Right ventricle myocardium inferior (tissue), 1 donor: ENCODE results near the gene SETD2. TPM values are rescaled to one million over a fixed set of nuclear protein-coding genes. Genes with fewer than 3 reads are reported as not detected.
"Not testable (repeated sequence)": the region's sequence is repeated elsewhere in the genome, so short reads cannot be mapped to it uniquely, and the experiment has no call there.

Experiments used
- ATAC-seq: fragments of 200-7000 bp; cut with Tn5 transposase; one replicate; pipeline ENCODE4 v1.9.1; 2020; ENCODE audit warnings: mild to moderate bottlenecking, moderate library complexity
- DNase-seq: peaks from one replicate; pipeline ENCODE4 v3.0.0; 2021; ENCODE audit errors: missing footprints
- intact Hi-C: fragments of 100-400 bp; cut with DNase I; formaldehyde crosslinking; loops from one replicate; pipeline ENCODE4 v1.11.0; 2022
- long read RNA-seq: library from polyadenylated mRNA; unstranded; transcript quantifications from one replicate; pipeline ENCODE4 v2.0.0, GENCODE V29; 2021
- total RNA-seq: library from RNA; stranded (reverse); fragmentation: NEBNext Ultra II Directional; extraction: Animal tissue kit (Norgen Biotek cat#: 25700); gene quantifications from one replicate; pipeline ENCODE4 v1.2.1, GENCODE V29; 2021
- donor health status: DM: no; HTN: yes; CAD: no; lungs with severe emphysema.

The SETD2 gene, protein sequence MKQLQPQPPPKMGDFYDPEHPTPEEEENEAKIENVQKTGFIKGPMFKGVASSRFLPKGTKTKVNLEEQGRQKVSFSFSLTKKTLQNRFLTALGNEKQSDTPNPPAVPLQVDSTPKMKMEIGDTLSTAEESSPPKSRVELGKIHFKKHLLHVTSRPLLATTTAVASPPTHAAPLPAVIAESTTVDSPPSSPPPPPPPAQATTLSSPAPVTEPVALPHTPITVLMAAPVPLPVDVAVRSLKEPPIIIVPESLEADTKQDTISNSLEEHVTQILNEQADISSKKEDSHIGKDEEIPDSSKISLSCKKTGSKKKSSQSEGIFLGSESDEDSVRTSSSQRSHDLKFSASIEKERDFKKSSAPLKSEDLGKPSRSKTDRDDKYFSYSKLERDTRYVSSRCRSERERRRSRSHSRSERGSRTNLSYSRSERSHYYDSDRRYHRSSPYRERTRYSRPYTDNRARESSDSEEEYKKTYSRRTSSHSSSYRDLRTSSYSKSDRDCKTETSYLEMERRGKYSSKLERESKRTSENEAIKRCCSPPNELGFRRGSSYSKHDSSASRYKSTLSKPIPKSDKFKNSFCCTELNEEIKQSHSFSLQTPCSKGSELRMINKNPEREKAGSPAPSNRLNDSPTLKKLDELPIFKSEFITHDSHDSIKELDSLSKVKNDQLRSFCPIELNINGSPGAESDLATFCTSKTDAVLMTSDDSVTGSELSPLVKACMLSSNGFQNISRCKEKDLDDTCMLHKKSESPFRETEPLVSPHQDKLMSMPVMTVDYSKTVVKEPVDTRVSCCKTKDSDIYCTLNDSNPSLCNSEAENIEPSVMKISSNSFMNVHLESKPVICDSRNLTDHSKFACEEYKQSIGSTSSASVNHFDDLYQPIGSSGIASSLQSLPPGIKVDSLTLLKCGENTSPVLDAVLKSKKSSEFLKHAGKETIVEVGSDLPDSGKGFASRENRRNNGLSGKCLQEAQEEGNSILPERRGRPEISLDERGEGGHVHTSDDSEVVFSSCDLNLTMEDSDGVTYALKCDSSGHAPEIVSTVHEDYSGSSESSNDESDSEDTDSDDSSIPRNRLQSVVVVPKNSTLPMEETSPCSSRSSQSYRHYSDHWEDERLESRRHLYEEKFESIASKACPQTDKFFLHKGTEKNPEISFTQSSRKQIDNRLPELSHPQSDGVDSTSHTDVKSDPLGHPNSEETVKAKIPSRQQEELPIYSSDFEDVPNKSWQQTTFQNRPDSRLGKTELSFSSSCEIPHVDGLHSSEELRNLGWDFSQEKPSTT (N-terminal part only)
- 26.7 TPM for total RNA-seq
- long read RNA-seq, partial matches to known transcripts: 3 of 5 reads
- long read RNA-seq, other reads (novel, unspliced or antisense): 2 of 5 reads

DNA sequence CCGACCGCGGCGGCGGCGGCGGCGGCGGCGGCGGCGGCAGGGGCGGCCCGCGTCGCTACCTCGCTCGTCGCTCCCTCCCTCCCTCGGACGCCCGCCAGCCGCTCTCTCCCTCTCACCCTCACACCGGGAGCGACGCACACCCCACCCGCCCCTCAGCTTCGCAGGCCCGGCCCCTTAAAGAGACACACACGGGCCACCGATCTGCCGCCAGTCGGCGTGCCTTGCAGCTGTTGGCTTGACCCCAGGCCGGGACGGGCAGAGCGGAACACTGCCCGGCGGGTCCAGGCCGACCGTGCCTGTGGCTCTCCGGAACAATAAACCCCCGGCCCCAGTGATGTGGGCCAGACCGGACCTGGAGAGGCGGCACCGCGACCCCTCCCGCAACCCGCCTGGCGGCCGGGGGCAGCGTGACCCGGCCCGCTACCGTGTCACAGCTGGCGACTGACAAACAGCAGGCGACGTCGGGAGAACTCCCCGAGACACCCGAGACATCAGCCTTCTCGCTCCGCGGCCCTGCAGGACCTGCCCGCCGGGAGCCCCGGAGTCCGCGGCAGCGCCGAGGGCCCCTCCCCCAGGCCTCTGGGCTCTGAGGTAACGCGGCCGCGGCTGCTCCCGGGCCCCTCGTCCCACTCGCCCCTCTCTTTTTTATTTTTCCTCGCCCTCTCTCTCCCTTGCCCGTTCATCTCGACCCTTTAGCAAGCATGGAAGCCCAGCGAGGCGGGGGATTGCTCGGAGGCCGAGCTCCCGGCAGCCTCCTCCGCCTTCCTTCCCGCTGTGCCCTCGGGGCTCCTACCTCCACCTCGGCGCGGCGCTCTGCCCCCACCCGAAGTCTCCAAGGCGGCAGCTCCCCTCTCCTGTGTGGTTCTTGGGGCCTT lies at the start of gene SETD2:
TSS of gene SETD2 (minus strand) at position 107 of the 875 bp plus-strand sequence. CDS start 189 bp downstream, outside the sequence.
- peak; percentile 98 for ATAC-seq
- intact Hi-C loops: loop anchor here (10.0 kb wide), 1 partner anchor 121 kb away; the partner anchor contains the start of genes KIF9 and KLHL18
- DNase-seq: peak; percentile 97

DNA sequence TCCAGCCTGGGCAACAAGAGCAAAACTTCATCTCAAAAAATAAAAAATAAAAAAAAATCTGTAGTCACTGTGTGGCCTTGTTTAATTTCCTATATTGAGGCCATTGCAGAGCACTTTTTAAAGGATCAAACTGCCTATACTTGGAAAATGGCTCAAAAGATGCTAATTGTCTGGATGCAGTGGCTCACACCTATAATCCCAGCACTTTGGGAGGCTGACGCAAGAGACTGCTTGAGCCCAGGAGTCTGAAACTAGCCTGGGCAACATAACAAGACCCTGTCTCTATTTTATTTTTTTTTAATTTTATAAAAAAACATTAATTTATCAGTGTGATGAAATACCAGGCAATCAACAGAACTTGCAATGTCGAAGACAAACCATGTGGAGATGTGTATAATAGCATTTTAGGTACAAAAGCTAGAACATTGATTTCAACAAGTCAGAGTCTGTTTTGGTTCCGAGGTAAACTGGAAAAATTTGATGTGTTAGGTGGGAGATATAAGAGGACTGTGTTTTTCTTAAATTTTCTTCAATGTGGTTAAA lies 47.0 kb upstream of the SETD2 start:
- ATAC-seq (no peak), DNase-seq (no peak)
- intact Hi-C loops: no loop called here

DNA sequence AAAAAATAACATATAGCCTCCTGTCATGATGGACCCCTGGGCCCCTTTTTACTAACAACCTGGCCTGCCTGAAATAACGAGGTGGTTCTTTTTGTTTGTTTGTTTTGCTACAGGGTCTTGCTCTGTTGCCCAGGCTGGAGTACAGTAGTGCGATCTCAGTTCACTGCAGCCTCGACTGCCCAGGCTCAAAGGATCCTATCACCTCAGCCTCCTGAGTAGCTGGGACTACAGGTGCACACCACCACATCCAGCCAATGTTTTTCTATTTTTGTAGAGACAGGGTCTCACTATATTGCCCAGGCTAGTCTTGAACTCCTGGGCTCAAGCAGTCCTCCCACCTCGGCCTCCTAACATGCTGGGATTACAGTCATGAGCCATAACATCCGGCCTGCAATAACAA lies 42.1 kb upstream of the SETD2 start:
- ATAC-seq, intact Hi-C loops, DNase-seq: not testable (repeated sequence)

GRCh38 chr3:47204875-47205274 lies 41.0 kb upstream of the SETD2 start:
- DNase-seq (no peak), ATAC-seq (no peak)
- intact Hi-C loops: no loop called here

- DNase-seq (no peak), ATAC-seq (no peak)
- intact Hi-C loops: no loop called here
Measured at GRCh38 chr3:47202542-47202941, 38.6 kb upstream of the SETD2 start.

DNA sequence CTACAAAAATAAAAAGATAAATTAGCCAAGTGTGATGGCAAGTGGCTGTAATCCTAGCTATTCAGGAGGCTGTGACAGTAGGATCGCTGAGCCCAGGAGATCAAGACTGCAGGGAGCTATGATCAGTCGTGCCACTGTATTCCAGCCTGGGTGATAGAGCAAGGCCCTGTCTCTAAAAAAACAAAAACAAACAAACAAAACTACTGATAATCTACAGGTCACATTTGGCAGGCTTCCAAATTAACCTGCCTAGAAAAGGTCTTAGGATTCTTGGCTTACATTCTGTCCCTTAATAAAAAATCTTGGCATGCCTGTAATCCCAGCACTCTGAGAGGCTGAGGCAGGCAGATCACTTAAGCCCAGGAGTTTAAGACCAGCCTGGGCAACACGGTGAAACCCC lies 33.4 kb upstream of the SETD2 start:
- intact Hi-C loops: no loop called here
- ATAC-seq (no peak), DNase-seq (no peak)

DNA sequence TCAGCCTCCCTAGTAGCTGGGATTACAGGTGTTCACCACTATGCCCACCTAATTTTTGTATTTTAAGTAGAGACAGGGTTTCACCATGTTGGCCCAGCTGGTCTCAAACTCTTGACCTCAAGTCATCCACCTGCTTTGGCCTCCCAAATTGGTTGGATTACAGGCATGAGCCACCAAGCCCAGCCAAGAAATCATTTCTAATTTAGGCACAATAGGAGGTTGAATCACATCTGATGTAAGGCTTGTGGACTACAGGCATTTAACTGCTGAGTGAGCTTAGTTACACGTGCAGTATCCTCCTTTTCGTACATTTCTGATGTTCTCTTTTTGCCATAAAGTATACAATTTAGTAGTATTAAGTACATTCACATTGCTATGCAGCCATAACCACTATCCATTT lies 31.1 kb upstream of the SETD2 start:
- intact Hi-C loops: no loop called here
- ATAC-seq (no peak), DNase-seq (no peak)

DNA sequence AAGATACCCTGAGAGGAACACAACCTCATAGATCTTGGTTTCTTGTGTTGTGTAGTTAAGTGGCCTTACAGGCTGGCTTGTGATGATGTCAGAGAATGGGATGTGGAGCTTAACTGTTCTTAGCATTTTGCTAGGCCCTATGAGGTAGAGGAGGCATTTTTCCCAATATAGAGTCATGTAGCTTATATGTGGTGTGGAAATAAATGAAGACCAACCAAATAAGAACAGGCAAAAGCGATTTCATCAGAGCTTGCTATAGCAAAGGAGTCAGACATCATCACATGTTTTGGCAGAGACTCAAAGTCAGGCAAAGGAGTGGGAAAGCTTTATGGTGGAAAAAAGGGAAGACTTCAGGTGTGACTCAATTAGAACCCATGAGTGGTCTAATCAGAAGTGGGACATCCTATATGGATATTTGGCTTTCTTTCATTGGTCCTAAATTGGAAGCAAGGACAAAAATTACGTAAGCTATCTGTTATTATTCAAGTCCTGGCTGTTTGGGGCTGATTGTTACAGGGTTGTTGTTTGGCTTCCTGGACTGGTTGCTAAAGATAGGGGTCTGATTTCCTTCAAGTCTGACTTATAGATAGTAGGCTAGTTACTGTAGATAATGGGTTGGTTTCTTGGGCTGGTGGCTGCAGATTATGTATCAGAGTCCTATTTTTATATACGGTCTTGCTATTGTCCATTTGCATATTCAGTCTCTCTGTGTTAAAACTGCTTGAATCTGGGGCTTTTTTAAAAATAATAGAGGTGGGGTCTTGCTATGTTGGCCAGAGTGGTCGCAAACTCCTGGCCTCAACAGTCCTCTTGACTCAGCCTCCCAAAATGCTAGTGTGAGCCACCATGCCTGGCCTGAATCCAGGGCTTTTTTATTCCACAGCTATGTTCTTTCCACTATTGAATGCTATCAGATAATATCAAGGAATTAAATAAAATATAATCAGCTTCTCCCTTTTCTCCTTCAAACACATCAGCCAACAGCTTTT lies 30.3 kb upstream of the SETD2 start:
- no peak for DNase-seq
- ATAC-seq: no peak
- intact Hi-C loops: no loop called here

- intact Hi-C loops: no loop called here
- ATAC-seq: no peak
- no peak for DNase-seq
Measured at GRCh38 chr3:47186285-47186684, 22.4 kb upstream of the SETD2 start.

- ATAC-seq, DNase-seq, intact Hi-C loops: not testable (repeated sequence)
Measured at GRCh38 chr3:47181685-47182084, 17.8 kb upstream of the SETD2 start.

DNA sequence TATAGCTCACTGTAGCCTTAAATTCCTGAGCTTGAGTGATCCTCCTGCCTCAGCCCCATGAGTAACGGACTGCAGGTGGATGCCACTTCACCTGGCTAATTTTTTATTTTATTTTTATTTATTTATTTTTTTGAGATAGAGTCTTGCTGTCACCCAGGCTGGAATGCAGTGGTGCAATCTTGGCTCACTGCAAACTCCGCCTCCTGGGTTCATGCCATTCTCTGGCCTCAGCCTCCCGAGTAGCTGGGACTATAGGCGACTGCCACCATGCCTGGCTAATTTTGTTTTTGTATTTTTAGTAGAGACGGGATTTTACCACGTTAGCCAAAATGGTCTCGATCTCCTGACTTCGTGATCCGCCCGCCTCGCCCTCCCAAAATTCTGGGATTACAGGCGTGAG lies 16.1 kb upstream of the SETD2 start:
- intact Hi-C loops, DNase-seq, ATAC-seq: not testable (repeated sequence)

DNA sequence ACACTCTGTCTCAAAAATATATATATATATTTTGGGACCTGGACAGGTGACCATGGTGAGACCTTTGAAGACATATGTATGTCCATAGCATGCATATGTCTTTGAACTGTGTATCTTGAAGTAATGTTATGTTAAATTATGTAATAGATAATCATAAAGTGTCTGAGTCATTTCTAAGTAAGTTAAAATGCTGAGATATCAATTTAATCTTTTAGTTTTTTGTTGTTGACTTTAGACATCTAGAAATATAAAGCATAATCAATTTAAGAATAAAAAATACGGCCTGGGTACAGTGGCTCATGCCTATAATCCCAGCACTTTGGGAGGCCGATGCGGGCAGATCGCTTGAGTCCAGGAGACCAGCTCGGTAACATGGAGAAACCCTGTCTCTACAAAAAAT lies 12.7 kb upstream of the SETD2 start:
- ATAC-seq: no peak
- no peak for DNase-seq
- intact Hi-C loops: no loop called here

GRCh38 chr3:47163169-47164006 lies 525 bp downstream of the SETD2 start:
- intact Hi-C loops: loop anchor here (10.0 kb wide), 1 partner anchor 121 kb away; the partner anchor contains the start of genes KIF9 and KLHL18
- ATAC-seq: peak; percentile 30
- peak; percentile 78 for DNase-seq

GRCh38 chr3:47162697-47163168 lies 1.2 kb downstream of the SETD2 start:
- ATAC-seq (no peak), DNase-seq (no peak)
- intact Hi-C loops: loop anchor here (10.0 kb wide), 1 partner anchor 122 kb away; the partner anchor contains the start of genes KIF9 and KLHL18

- ATAC-seq: no peak
- DNase-seq: no peak
- intact Hi-C loops: loop anchor here (10.0 kb wide), 1 partner anchor 123 kb away; the partner anchor contains the start of genes KIF9 and KLHL18
Measured at GRCh38 chr3:47161983-47162696, 1.8 kb downstream of the SETD2 start.
